Measurements from ENCODE around the gene MVB12B.

Gene MVB12B

GRCh38 chr9:126498331-126498730, 171.7 kb downstream of the MVB12B start:
- no peak for DNase-seq

GRCh38 chr9:126499005-126499910, 172.6 kb downstream of the MVB12B start:
- DNase-seq: peak; percentile 33

GRCh38 chr9:126499911-126500599, 173.4 kb downstream of the MVB12B start:
- DNase-seq: no peak

GRCh38 chr9:126500600-126501382, 174.2 kb downstream of the MVB12B start:
- DNase-seq: peak; percentile 65

GRCh38 chr9:126501383-126502331, 175.0 kb downstream of the MVB12B start:
- no peak for DNase-seq

GRCh38 chr9:126502417-126503332, 176.0 kb downstream of the MVB12B start:
- no peak for DNase-seq

GRCh38 chr9:126503333-126504085, 176.9 kb downstream of the MVB12B start:
- no peak for DNase-seq

- no peak for DNase-seq
These were observed 177.7 kb downstream of the MVB12B start for GRCh38 chr9:126504086-126504976.

GRCh38 chr9:126504977-126505455, 178.4 kb downstream of the MVB12B start:
- no peak for DNase-seq

- no peak for DNase-seq
These were observed 179.2 kb downstream of the MVB12B start for GRCh38 chr9:126505697-126506346.

GRCh38 chr9:126506361-126507317, 180.0 kb downstream of the MVB12B start:
- no peak for DNase-seq

- DNase-seq: no peak
These were observed 180.9 kb downstream of the MVB12B start for GRCh38 chr9:126507318-126508109.

GRCh38 chr9:126508171-126508591, 181.6 kb downstream of the MVB12B start:
- no peak for DNase-seq

GRCh38 chr9:126508928-126509327, 182.3 kb downstream of the MVB12B start:
- no peak for DNase-seq

GRCh38 chr9:126509718-126510117, 183.1 kb downstream of the MVB12B start:
- DNase-seq: no peak

GRCh38 chr9:126510564-126510963, 183.9 kb downstream of the MVB12B start:
- no peak for DNase-seq
